C1 segment of cervical spinal cord (tissue), 14 donors: Measurements from ENCODE around the gene FRK.

Source experiments
- DNase-seq, 14 donors: peaks; one replicate each; lab custom pipeline; 2025; lab: John Stamatoyannopoulos, UW

FRK gene

GRCh38 chr6:116036075-116036773 is 24.5 kb downstream of the FRK start:
- DNase-seq, result no peak

GRCh38 chr6:116035616-116036015 is 25.1 kb downstream of the FRK start:
- no peak for DNase-seq

GRCh38 chr6:116034327-116034726 is 26.4 kb downstream of the FRK start:
- no peak for DNase-seq

- DNase-seq, result no peak
Observed at GRCh38 chr6:116033687-116034303, 26.9 kb downstream of the FRK start.

GRCh38 chr6:116030770-116031169 is 29.9 kb downstream of the FRK start:
- DNase-seq, result no peak

GRCh38 chr6:116029535-116029934 is 31.2 kb downstream of the FRK start:
- DNase-seq, result no peak

- DNase-seq, result no peak
Observed at GRCh38 chr6:116028233-116028632, 32.5 kb downstream of the FRK start.

GRCh38 chr6:116027801-116028200 is 32.9 kb downstream of the FRK start:
- no peak for DNase-seq

GRCh38 chr6:116025405-116025804 is 35.3 kb downstream of the FRK start:
- no peak for DNase-seq

GRCh38 chr6:116022841-116023445 is 37.7 kb downstream of the FRK start:
- DNase-seq, result no peak

GRCh38 chr6:116020738-116021137 is 40.0 kb downstream of the FRK start:
- DNase-seq, result no peak

- DNase-seq, result no peak
Observed at GRCh38 chr6:116019428-116019827, 41.3 kb downstream of the FRK start.

GRCh38 chr6:116018976-116019375 is 41.7 kb downstream of the FRK start:
- no peak for DNase-seq

- no peak for DNase-seq
Observed at GRCh38 chr6:116017546-116018295, 43.0 kb downstream of the FRK start.

- peak in 1 of 14 donors; percentile 53 for DNase-seq
Observed at GRCh38 chr6:116016846-116017545, 43.7 kb downstream of the FRK start.

GRCh38 chr6:116015983-116016382 is 44.7 kb downstream of the FRK start:
- DNase-seq, result no peak

- no peak for DNase-seq
Observed at GRCh38 chr6:116015561-116015960, 45.1 kb downstream of the FRK start.

- DNase-seq, result no peak
Observed at GRCh38 chr6:116012951-116013350, 47.7 kb downstream of the FRK start.

GRCh38 chr6:116012471-116012949 is 48.2 kb downstream of the FRK start:
- no peak for DNase-seq

- no peak for DNase-seq
Observed at GRCh38 chr6:116011520-116011919, 49.2 kb downstream of the FRK start.

- peak in 10 of 14 donors; percentile 8 to 58 (median 38) for DNase-seq
Observed at GRCh38 chr6:116010790-116011401, 49.8 kb downstream of the FRK start.
